Measurements from ENCODE around the gene GPX1. TPM values are rescaled to one million over a fixed set of nuclear protein-coding genes. Genes with fewer than 3 reads are reported as not detected.
"Not testable (repeated sequence)": the region's sequence is repeated elsewhere in the genome, so short reads cannot be mapped to it uniquely, and the experiment has no call there.

GPX1 gene
- total RNA-seq, 1 donor from 2014 or later: 97.9 TPM

GRCh38 chr3:49333091-49333490, 25.1 kb downstream of the GPX1 start:
- Mint-ChIP-seq H3K27ac (no peak overlapping the region), H3K9me3 (no peaks in the 10 kb centered on the region), H3K27me3 (ENCODE audit: low read depth) (no peaks in the 10 kb centered on the region), H3K36me3 (peaks cover 27% of the 10 kb centered on the region), H3K4me1 (no peaks in the 10 kb centered on the region), H3K4me3 (no peak overlapping the region)
- TF ChIP-seq, protein P1, sequence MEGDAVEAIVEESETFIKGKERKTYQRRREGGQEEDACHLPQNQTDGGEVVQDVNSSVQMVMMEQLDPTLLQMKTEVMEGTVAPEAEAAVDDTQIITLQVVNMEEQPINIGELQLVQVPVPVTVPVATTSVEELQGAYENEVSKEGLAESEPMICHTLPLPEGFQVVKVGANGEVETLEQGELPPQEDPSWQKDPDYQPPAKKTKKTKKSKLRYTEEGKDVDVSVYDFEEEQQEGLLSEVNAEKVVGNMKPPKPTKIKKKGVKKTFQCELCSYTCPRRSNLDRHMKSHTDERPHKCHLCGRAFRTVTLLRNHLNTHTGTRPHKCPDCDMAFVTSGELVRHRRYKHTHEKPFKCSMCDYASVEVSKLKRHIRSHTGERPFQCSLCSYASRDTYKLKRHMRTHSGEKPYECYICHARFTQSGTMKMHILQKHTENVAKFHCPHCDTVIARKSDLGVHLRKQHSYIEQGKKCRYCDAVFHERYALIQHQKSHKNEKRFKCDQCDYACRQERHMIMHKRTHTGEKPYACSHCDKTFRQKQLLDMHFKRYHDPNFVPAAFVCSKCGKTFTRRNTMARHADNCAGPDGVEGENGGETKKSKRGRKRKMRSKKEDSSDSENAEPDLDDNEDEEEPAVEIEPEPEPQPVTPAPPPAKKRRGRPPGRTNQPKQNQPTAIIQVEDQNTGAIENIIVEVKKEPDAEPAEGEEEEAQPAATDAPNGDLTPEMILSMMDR (IDR thresholded peaks at IDR 0.05; ENCODE audit: unreplicated experiment): no peak
- no peak for DNase-seq (ENCODE audit: low spot score in 2 of 2, unreplicated experiment in 2 of 2)

DNA sequence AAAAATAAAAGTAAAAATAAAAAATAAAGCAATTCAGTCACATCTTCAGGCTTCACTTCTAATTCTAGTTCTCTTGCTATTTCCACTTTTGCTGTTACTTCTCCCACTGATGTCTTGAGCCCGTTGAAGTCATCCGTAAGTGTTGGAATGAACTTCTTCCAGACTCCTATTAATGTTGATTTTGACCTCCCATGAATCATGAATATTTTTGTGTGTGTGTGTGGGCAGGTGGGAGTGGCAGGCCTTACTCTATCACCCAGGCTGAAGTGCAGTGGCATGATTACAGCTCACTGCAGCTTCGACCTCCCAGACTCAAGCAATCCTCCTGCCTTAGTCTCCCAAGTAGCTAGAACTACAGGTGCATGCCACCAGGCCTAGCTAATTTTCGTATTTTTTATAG, 29.0 kb downstream of the GPX1 start:
- no peak for DNase-seq (ENCODE audit: low spot score in 2 of 2, unreplicated experiment in 2 of 2)
- no peak overlapping the region for H3K4me3 Mint-ChIP-seq
- no peaks in the 10 kb centered on the region for H3K27me3 Mint-ChIP-seq (ENCODE audit: low read depth)
- no peaks in the 10 kb centered on the region for H3K9me3 Mint-ChIP-seq
- H3K4me1 Mint-ChIP-seq: no peaks in the 10 kb centered on the region
- H3K36me3 Mint-ChIP-seq: peaks cover 26% of the 10 kb centered on the region
- TF ChIP-seq, protein P1 (IDR thresholded peaks at IDR 0.05; ENCODE audit: unreplicated experiment): no peak
- H3K27ac Mint-ChIP-seq: no peak overlapping the region

GRCh38 chr3:49328350-49328749, 29.8 kb downstream of the GPX1 start:
- not testable (repeated sequence) for H3K27ac Mint-ChIP-seq; H3K4me1 Mint-ChIP-seq; H3K27me3 Mint-ChIP-seq (ENCODE audit: low read depth)

DNA sequence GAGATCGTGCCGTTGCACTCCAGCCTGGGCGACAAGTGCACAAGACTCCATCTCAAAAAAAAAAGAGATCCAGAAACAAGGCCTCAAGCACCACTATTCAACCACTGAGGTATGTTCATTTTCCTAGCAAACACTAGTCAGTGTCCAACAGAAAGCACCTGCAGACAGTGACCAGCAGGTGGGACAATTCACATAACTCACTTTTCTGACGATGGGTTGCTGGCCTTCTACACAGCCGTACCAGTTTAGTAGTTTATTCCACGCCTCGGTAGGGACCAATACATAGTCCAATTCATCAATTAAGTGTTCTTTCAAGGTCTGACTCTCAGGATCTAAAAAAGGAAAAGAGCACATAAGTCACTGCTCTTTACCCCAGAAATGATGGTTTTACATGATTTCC, 30.7 kb downstream of the GPX1 start:
- no peaks in the 10 kb centered on the region for H3K4me1 Mint-ChIP-seq
- TF ChIP-seq, protein P1 (IDR thresholded peaks at IDR 0.05; ENCODE audit: unreplicated experiment): peak; percentile 45
- no peak overlapping the region for H3K27ac Mint-ChIP-seq
- no peak for DNase-seq (ENCODE audit: low spot score in 2 of 2, unreplicated experiment in 2 of 2)
- H3K4me3 Mint-ChIP-seq: no peak overlapping the region
- H3K36me3 Mint-ChIP-seq: peaks cover 25% of the 10 kb centered on the region
- H3K9me3 Mint-ChIP-seq: no peaks in the 10 kb centered on the region
- H3K27me3 Mint-ChIP-seq (ENCODE audit: low read depth): no peaks in the 10 kb centered on the region

More at GRCh38 chr3:49328350-49328749, 29.8 kb downstream of the GPX1 start:
- not testable (repeated sequence) for H3K9me3 Mint-ChIP-seq; H3K4me3 Mint-ChIP-seq; DNase-seq (ENCODE audit: low spot score in 2 of 2, unreplicated experiment in 2 of 2)
- peaks cover 28% of the 10 kb centered on the region for H3K36me3 Mint-ChIP-seq

GRCh38 chr3:49324768-49325167, 33.4 kb downstream of the GPX1 start:
- DNase-seq (ENCODE audit: low spot score in 2 of 2, unreplicated experiment in 2 of 2): no peak
- peaks cover 30% of the 10 kb centered on the region for H3K36me3 Mint-ChIP-seq
- no peaks in the 10 kb centered on the region for H3K27me3 Mint-ChIP-seq (ENCODE audit: low read depth)
- H3K4me3 Mint-ChIP-seq: no peak overlapping the region
- TF ChIP-seq, protein P1 (IDR thresholded peaks at IDR 0.05; ENCODE audit: unreplicated experiment): no peak
- no peaks in the 10 kb centered on the region for H3K9me3 Mint-ChIP-seq
- no peak overlapping the region for H3K27ac Mint-ChIP-seq
- H3K4me1 Mint-ChIP-seq: no peaks in the 10 kb centered on the region

GRCh38 chr3:49316696-49317457, 41.3 kb downstream of the GPX1 start:
- no peak for DNase-seq (ENCODE audit: low spot score in 2 of 2, unreplicated experiment in 2 of 2)
- TF ChIP-seq, protein P1 (IDR thresholded peaks at IDR 0.05; ENCODE audit: unreplicated experiment): no peak
- Mint-ChIP-seq H3K36me3 (peaks cover 18% of the 10 kb centered on the region), H3K4me3 (no peak overlapping the region), H3K9me3 (no peaks in the 10 kb centered on the region), H3K27ac (no peak overlapping the region), H3K27me3 (ENCODE audit: low read depth) (no peaks in the 10 kb centered on the region), H3K4me1 (no peaks in the 10 kb centered on the region)

Data from mesothelial cell of epicardium (in vitro differentiated cells).